GM21528 (cell line): ENCODE measurements around the gene RASSF9.

Experiments
- ATAC-seq: cut with Tn5 transposase; IDR thresholded peaks from one replicate; pipeline ENCODE4 v1.9.1; 2021; ENCODE audit warnings: mild to moderate bottlenecking, moderate library complexity; ENCODE audit not compliant: unreplicated experiment, low FRiP score

The RASSF9 gene

DNA sequence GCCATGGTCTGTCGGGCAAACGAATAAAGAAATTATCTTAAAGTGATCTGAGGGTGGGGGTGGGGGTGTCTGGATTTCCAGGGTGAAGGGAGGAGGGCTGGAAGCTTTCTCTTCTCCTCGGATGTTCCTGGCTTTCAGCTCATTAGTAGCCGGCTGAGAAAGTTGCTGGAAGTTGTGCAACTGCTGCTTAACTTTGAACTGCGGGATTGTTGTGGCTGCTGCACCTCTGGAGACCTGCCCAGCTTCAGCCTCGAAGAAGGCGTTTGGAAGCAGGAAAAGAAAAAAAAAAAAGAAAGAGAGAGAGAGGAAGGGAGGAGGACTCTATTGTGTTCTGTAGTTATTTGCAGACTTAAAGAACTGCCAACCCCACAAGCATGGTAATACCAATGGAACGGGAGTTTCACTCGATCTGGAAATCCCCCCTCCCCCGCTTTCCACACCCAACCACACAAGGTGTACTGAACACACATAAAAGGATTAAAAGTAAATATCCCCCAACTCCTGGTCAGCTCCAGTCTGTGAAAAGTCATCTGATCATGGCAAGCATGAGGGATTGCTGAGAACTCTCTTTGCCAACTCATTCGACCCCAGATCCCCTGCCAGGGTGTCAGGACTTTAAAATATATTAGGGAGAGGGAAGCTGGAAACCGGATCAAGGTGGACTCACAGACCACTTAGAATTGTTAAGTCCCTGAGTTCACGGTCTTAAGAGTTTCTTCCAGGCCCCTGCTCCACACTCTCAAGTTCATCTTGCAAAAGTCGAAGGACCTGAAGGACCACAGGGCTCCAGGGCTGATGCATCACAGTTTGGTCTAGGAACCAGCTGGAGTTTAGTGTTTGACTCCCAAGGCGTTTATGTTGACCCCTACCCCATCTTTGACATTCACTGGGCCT is at the start of gene RASSF9:
Gene RASSF9 (minus strand): TSS at position 213 of the 894 bp plus-strand sequence. CDS start 208 bp downstream, at position 5.
- ATAC-seq, result no peak

DNA sequence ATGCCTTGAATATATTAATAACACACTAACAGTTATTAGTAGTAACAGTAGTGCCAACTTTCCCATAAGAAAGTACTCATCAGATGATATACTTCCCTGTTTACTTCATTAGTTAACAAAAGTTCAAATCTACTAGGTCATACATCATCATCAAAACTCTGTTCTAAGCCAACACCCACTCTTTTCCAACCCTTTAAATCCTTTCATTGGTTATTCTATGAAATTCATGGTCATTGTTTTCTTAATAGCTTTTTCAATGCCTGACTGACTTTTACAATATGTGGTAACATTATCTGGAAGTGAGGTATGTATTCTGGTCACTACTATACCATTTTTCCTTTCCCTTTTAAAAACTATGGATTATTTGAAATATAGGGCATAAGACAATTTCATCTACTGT is 47.6 kb upstream of the RASSF9 start:
- no peak for ATAC-seq

GRCh38 chr12:85877459-85877858 is 41.2 kb upstream of the RASSF9 start:
- ATAC-seq, result no peak

DNA sequence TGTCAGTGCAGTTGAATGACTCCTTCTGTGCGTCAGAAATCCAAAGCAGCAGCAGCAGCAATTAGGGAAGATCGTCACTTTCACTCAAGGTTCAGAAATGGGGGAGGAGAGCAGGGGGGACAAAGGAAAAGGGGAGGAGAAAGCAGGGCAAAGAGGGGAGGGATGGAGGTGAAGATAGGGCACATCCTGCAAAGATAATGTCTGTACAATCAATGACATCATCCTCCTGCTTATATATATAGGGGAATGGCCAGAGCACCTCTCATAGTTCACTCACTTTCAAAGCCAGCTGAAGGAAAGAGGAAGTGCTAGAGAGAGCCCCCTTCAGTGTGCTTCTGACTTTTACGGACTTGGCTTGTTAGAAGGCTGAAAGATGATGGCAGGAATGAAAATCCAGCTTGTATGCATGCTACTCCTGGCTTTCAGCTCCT is 37.8 kb upstream of the RASSF9 start, which contains the start of gene NTS:
Gene NTS (plus strand): TSS at position 265 of the 431 bp plus-strand sequence. CDS start 109 bp downstream, at position 374.
- ATAC-seq, result peak; percentile 68

GRCh38 chr12:85872497-85873091 is 36.4 kb upstream of the RASSF9 start:
- no peak for ATAC-seq

GRCh38 chr12:85866986-85867776 is 31.0 kb upstream of the RASSF9 start:
- peak; percentile 95 for ATAC-seq

- ATAC-seq, result no peak
Measured at GRCh38 chr12:85865890-85866289, 29.7 kb upstream of the RASSF9 start.

DNA sequence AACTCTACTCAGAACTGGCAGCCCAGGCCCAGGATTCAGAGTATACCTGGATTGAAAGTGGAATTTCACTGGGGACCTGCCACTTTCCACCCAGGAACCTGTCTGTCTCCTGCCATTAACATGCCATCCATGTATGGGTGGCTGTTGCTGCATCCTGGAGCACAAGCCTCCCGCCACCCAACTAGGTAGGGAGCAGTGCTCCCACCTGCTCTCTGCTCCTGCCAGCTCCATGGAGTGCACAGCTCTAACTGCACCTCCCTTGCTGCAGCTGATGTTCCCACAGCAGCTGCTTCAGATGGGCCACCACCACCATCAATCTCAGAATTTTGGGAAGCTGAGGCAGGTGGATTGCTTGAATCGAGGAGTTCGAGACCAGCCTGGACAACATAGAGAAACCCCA is 20.8 kb upstream of the RASSF9 start:
- ATAC-seq, result no peak

DNA sequence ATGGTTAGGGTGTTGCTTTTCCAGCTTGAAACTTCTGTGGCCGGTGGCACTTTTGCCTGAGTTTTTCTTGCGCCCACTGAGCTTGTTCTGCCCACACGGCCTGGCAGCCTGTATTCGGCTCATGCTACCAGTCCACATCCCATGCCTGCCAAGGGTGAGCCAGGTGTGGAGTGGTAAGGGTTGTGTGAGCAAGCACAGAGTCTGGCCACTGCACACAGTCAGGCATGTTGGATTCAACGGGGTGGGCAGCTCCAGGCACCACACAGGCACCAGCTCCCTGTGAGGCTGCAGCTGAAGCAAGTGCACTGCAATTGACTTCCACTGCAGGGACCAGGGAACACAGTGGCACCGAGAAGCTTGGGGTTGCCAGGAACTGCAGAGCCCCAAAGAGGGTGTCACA is 19.1 kb upstream of the RASSF9 start:
- no peak for ATAC-seq

GRCh38 chr12:85849344-85849743 is 13.1 kb upstream of the RASSF9 start:
- no peak for ATAC-seq

DNA sequence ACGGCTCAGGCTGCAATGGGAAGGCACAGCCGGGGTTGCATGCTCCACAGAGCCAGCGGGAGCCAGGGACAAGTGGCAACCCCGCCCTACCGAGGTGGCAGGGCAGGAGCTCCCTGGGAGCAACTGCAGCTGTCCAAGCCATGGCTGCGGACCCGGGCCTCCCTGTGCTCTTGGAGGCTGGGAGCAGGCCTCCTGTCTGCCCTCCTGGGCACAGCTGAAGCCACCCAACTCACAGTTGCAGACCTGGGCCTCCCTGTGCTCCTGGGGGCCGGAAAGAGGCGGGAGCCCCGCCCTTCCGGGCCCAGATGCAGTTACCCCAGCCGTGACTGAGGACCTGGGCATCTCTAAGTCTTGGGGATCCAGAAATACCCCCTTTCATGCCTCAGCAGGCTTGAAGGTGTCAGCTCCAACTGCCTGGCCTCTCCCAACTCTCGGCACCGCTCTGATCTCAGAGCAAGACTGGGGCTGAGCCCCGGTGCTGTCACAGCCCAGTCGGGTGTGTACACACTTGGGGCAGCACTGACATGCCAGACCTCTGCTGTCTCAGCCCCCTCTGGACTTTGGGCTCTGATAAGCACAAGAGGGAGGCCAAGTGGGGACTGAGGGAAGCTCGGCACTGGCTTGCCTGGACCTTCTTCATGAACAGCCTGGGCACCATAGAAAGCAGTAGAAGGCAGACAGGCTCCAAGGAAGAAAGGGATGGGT is 7.5 kb upstream of the RASSF9 start:
- ATAC-seq, result no peak

DNA sequence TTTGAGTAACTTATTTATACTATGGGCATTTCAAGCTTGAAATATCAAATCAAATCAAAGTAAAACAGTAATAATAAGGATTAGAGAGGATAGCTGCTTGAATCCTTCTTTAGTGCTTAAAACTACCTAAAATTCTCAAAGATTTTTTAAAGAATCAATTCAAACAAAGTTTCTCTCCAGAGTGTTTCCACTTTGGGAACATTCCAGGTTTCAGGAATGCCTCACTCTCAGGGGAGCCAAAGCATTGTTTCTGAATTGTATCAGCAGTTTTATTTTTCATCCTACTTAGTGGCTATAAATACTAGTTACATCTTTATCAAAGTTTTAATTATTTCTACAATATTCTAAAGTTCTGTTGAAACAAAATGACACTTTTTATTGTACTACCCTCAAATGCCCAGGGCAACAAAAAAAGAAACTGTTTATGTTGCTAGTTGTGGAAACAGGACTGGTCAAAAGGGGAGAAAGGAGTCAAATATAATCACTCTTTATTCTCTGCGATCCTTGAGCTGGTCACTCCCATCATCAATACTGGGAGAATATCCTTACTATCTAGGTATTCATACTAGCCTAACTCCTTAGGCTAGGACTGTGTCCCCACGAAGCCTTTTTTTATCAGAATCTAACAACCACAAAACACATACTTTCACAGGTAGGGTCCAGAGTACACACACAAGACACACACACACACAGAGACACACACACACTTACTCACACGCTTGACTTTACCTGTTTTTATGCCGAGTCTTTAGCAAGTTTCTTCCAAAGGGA is 598 bp downstream of the RASSF9 start:
- no peak for ATAC-seq

GRCh38 chr12:85834378-85834777 is 1.8 kb downstream of the RASSF9 start:
- no peak for ATAC-seq

DNA sequence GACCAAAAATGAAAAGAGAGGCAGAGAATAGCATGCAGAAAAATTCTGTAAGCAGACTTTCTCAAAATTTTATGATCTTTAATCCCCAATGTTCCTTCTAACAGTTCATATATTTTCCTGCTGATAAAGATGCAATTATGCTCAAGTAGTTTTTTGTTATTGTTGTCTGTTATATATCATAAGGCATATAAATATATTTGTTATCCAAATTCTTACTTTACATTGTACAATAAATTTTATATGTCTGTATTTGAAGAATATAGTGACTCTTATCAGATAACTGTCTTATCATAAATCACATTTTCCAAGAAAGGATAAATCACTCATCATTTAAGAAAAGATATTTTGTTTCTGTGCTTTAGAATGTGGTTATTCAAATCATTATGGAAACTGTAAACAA is 2.6 kb downstream of the RASSF9 start:
- no peak for ATAC-seq

- no peak for ATAC-seq
Measured at GRCh38 chr12:85831327-85831990, 4.8 kb downstream of the RASSF9 start.

DNA sequence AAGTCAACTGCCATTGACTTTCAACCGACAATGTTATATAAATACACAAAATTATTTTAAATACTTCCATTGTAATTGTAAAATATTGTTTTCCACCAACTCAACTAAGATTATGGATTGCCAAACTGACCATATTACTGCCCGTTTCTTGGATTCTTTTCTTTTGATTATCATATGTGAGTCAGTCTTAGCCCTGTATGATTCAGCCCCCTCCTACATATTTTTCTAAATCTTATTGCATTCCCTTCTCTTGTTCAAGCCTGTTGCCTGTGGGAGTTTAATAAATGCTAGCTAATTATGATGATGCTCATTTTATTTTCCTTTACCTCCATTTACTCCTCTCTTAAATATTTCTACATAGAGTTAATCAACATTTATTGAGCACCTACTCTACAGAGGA is 6.8 kb downstream of the RASSF9 start:
- ATAC-seq, result no peak

DNA sequence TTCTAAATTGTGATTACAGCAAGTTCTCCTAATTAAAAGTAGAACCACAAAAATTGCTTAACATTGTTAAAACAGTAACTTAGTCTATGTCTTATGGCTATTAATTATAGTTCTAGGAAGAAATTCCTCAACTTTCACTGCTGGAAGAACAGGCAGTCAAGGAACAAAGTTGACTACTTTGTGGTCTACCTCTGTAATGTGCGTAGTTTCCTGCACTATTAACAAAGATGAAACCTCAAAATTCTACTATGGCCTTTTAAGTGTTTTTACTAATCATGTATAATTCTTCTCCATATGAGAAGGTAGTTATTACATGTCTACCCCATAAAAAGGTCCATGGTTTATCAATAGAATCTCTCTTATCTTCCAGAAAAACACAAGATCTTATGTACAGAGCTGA is 7.6 kb downstream of the RASSF9 start:
- ATAC-seq, result no peak

DNA sequence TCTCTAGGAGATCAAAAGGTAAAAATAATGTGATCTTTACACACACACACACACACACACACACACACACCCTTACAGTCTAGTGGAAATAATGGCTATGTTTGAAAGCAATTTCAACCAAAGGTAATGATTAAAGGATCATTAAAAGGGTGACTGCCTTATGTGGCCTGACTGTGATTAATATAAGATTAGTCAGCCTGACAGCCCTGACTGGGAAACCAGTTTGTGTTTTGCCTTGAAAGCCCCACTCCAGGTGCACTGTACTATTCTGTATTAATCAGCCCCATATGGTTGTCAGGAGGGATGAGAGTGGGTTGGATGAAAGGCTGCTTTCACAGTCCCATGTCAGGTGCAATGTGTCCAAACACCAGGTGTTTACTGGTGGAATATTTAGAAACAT is 10.5 kb downstream of the RASSF9 start:
- ATAC-seq, result no peak
